DMS53 (cell line): ENCODE results near the gene CFLAR.
"Not testable (repeated sequence)": the region's sequence is repeated elsewhere in the genome, so short reads cannot be mapped to it uniquely, and the experiment has no call there.

Experiments
- DNase-seq: peaks from one replicate; lab custom pipeline; 2025; lab: John Stamatoyannopoulos, UW

CFLAR gene

GRCh38 chr2:201118961-201119854 is 3.2 kb downstream of the CFLAR start:
- DNase-seq, result peak; percentile 52

GRCh38 chr2:201122276-201122675 is 6.3 kb downstream of the CFLAR start:
- no peak for DNase-seq

GRCh38 chr2:201126308-201127151 is 10.6 kb downstream of the CFLAR start:
- no peak for DNase-seq

- DNase-seq, result no peak
Measured at GRCh38 chr2:201127152-201127511, 11.2 kb downstream of the CFLAR start.

GRCh38 chr2:201127570-201127969 is 11.6 kb downstream of the CFLAR start:
- DNase-seq, result no peak

- DNase-seq, result no peak
Measured at GRCh38 chr2:201128033-201128432, 12.1 kb downstream of the CFLAR start.

- DNase-seq, result peak; percentile 21
Measured at GRCh38 chr2:201128933-201129505, 13.1 kb downstream of the CFLAR start.

GRCh38 chr2:201130524-201131186 is 14.7 kb downstream of the CFLAR start:
- no peak for DNase-seq

GRCh38 chr2:201132518-201132917 is 16.6 kb downstream of the CFLAR start:
- no peak for DNase-seq

- DNase-seq, result no peak
Measured at GRCh38 chr2:201135386-201135785, 19.4 kb downstream of the CFLAR start.

GRCh38 chr2:201136889-201137321 is 20.9 kb downstream of the CFLAR start:
- DNase-seq, result no peak

GRCh38 chr2:201137505-201138400 is 21.8 kb downstream of the CFLAR start:
- DNase-seq, result no peak

GRCh38 chr2:201138401-201138970 is 22.5 kb downstream of the CFLAR start:
- no peak for DNase-seq

GRCh38 chr2:201138986-201139781 is 23.2 kb downstream of the CFLAR start:
- not testable (repeated sequence) for DNase-seq

- no peak for DNase-seq
Measured at GRCh38 chr2:201139836-201140604, 24.1 kb downstream of the CFLAR start.

GRCh38 chr2:201144101-201145051 is 28.4 kb downstream of the CFLAR start:
- no peak for DNase-seq

GRCh38 chr2:201148434-201148990 is 32.5 kb downstream of the CFLAR start:
- no peak for DNase-seq
